Midbrain (tissue), 1 donor: ENCODE data around the gene SCUBE1.

Experiments used
- DNase-seq: peaks from one replicate; lab custom pipeline; 2025; lab: John Stamatoyannopoulos, UW

The SCUBE1 gene

GRCh38 chr22:43343262-43343669, at the start of gene SCUBE1:
SCUBE1 (minus strand) TSS chr22:43343372; CDS start chr22:43343261, 111 bp downstream.
- DNase-seq, result no peak

- no peak for DNase-seq
Measured at GRCh38 chr22:43392385-43392989, 49.3 kb upstream of the SCUBE1 start.

- DNase-seq, result no peak
Measured at GRCh38 chr22:43391306-43391705, 48.1 kb upstream of the SCUBE1 start.

GRCh38 chr22:43390872-43391271, 47.7 kb upstream of the SCUBE1 start:
- no peak for DNase-seq

- DNase-seq, result no peak
Measured at GRCh38 chr22:43390166-43390565, 47.0 kb upstream of the SCUBE1 start.

- no peak for DNase-seq
Measured at GRCh38 chr22:43389227-43389836, 46.2 kb upstream of the SCUBE1 start.

GRCh38 chr22:43388420-43388851, 45.3 kb upstream of the SCUBE1 start:
- peak; percentile 70 for DNase-seq

- DNase-seq, result no peak
Measured at GRCh38 chr22:43387815-43388214, 44.6 kb upstream of the SCUBE1 start.

- peak; percentile 82 for DNase-seq
Measured at GRCh38 chr22:43385770-43386641, 42.8 kb upstream of the SCUBE1 start.

GRCh38 chr22:43384863-43385262, 41.7 kb upstream of the SCUBE1 start:
- no peak for DNase-seq

GRCh38 chr22:43381693-43382092, 38.5 kb upstream of the SCUBE1 start:
- DNase-seq, result no peak

- DNase-seq, result no peak
Measured at GRCh38 chr22:43377896-43378704, 34.9 kb upstream of the SCUBE1 start.

GRCh38 chr22:43377548-43377895, 34.4 kb upstream of the SCUBE1 start:
- DNase-seq, result no peak

GRCh38 chr22:43376765-43377547, 33.8 kb upstream of the SCUBE1 start:
- no peak for DNase-seq

- no peak for DNase-seq
Measured at GRCh38 chr22:43375951-43376455, 32.8 kb upstream of the SCUBE1 start.

- DNase-seq, result no peak
Measured at GRCh38 chr22:43370036-43370435, 26.9 kb upstream of the SCUBE1 start.

- no peak for DNase-seq
Measured at GRCh38 chr22:43365715-43366440, 22.7 kb upstream of the SCUBE1 start.

- no peak for DNase-seq
Measured at GRCh38 chr22:43364169-43364435, 20.9 kb upstream of the SCUBE1 start.

- DNase-seq, result no peak
Measured at GRCh38 chr22:43363315-43364168, 20.4 kb upstream of the SCUBE1 start.

- no peak for DNase-seq
Measured at GRCh38 chr22:43360576-43360975, 17.4 kb upstream of the SCUBE1 start.
